Nephron progenitor cell (in vitro differentiated cells): ENCODE measurements around the gene HOXA3.

Experiments
- DNase-seq: peaks from one replicate; pipeline ENCODE4 v3.0.0; 2021
- H3K27ac Mint-ChIP-seq: 2 replicates; pipeline ENCODE4 v1.8.0; 2021; ENCODE audit warnings: mild to moderate bottlenecking, moderate library complexity, mixed read lengths
- H3K27me3 Mint-ChIP-seq: 2 replicates; pipeline ENCODE4 v1.8.0; 2021; ENCODE audit warnings: mild to moderate bottlenecking, low read depth, mixed read lengths; ENCODE audit not compliant: poor library complexity
- H3K36me3 Mint-ChIP-seq: 2 replicates; pipeline ENCODE4 v1.8.0; 2021; ENCODE audit warnings: low read depth, mixed read lengths
- H3K4me1 Mint-ChIP-seq: 2 replicates; pipeline ENCODE4 v1.8.0; 2021; ENCODE audit warnings: mixed read lengths
- H3K4me3 Mint-ChIP-seq: 2 replicates; pipeline ENCODE4 v1.8.0; 2021; ENCODE audit warnings: mild to moderate bottlenecking, moderate library complexity, mixed read lengths
- H3K9me3 Mint-ChIP-seq: 2 replicates; pipeline ENCODE4 v1.8.0; 2021; ENCODE audit warnings: mild to moderate bottlenecking, moderate library complexity, mixed read lengths
- CTCF ChIP-seq: fragments of 200-600 bp; sonication (generic); IDR thresholded peaks from 2 replicates; pipeline ENCODE4 v1.5.0; 2021; ENCODE audit warnings: antibody characterized with exemption

HOXA3 gene

DNA sequence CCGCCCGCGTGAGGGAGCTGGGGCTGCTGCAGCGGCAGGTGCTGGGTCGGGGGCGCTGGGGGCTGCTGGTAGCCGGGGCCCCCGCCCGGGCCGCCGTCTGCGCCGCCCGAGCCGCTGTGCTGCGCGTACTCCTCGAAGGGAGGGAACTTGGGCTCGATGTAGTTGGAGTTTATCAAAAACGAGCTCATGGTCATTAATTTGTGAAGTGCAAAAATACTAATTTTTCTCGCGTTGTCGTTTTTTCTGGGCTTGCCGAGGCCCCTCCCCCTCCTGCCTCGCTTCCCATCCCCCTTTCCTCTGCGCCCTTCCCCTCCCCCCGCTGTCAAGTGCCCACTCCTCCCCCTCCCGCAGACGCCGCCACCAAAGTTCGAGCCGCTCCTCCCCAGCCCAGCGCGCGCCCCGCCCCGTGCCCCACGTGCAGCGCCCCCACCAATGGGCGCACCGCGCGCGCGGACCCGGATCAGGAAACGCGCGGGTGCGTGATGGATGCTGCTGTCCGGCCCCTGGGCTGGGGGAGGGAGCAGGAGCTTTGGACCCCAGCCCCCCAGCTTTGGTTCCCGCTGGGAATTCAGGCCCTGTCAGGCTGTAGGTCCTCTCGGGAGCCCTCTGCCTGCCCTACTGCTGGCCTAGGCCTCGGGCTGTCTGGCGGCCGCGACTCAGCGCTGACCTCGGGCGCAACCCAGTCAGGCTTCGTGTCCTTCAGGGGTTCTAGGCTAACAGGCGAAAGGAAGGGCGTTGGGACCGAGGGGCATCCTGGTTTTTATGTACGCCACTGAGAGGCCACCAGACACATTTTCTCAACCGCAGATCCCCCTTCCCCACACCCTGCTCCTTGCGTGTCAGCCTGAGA, 21.6 kb downstream of the HOXA3 start, which contains the start of gene HOXA4:
Gene HOXA4, minus strand, starts transcription at position 218 of the 850 bp plus-strand sequence. Its CDS starts 24 bp downstream, at position 194.
- DNase-seq = peak; percentile 96
- TF ChIP-seq CTCF = no peak
- Mint-ChIP-seq H3K27me3 (no peaks in the 10 kb centered on the region), H3K27ac (peak within 1 kb of the TSS; percentile 96), H3K4me1 (peaks cover 86% of the 10 kb centered on the region), H3K36me3 (peaks cover 44% of the 10 kb centered on the region), H3K4me3 (peak within 1 kb of the TSS; percentile 98), H3K9me3 (no peaks in the 10 kb centered on the region)

DNA sequence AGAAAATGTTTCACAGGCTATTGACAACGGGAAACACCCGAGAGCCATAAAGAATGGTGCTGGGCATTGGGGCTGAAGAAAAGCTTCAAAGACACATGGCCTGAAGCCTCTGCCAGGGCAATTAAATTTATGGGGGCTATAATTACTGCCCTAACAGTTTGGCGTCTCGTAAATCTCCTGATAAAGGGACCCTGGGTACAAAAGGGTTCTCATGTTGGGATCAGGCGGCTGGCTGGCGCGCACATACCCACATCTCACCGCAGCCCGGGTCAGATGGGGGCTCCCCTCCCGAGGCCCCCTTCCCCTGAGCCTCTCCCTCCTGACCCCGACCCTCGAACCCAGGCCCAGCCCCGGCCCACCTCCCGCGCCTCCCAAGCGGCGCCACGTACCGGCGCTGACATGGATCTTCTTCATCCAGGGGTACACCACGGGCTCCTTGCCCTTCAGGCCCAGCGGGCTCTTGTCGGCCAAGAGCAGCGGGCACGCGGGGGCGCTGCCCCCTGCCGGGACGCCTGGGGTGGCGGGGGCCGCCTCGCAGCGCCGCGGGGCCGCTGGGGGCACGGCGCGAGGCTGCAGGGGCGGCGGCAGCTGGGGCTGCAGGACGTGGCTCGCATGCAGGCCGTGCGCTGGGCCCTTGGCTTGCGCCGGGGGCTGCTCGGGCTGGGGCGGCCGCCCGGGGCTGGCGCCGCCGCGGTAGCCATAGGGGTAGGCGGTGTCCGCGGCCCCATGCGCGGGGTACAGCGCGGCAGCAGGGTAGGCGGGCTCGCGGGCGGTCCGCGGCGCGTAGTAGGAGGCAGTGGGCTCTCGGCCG, 22.4 kb downstream of the HOXA3 start:
- H3K4me1 Mint-ChIP-seq = peaks cover 86% of the 10 kb centered on the region
- H3K27me3 Mint-ChIP-seq = no peaks in the 10 kb centered on the region
- H3K9me3 Mint-ChIP-seq = no peaks in the 10 kb centered on the region
- TF ChIP-seq CTCF = no peak
- peak overlapping the region; percentile 93 for H3K27ac Mint-ChIP-seq
- peak; percentile 75 for DNase-seq
- peak overlapping the region; percentile 98 for H3K4me3 Mint-ChIP-seq
- peaks cover 41% of the 10 kb centered on the region for H3K36me3 Mint-ChIP-seq

- H3K36me3 Mint-ChIP-seq = peaks cover 41% of the 10 kb centered on the region
- H3K4me1 Mint-ChIP-seq = peaks cover 86% of the 10 kb centered on the region
- peak overlapping the region; percentile 93 for H3K27ac Mint-ChIP-seq
- no peak for TF ChIP-seq CTCF
- H3K9me3 Mint-ChIP-seq = no peaks in the 10 kb centered on the region
- DNase-seq = peak; percentile 48
- H3K27me3 Mint-ChIP-seq = no peaks in the 10 kb centered on the region
- H3K4me3 Mint-ChIP-seq = peak overlapping the region; percentile 98
Measured at GRCh38 chr7:27128776-27129728, 23.3 kb downstream of the HOXA3 start.

- Mint-ChIP-seq H3K27me3 (no peaks in the 10 kb centered on the region), H3K9me3 (no peaks in the 10 kb centered on the region), H3K4me3 (peak overlapping the region; percentile 98), H3K27ac (peak overlapping the region; percentile 100), H3K36me3 (peaks cover 43% of the 10 kb centered on the region), H3K4me1 (peaks cover 86% of the 10 kb centered on the region)
- no peak for DNase-seq
- TF ChIP-seq CTCF = no peak
Measured at GRCh38 chr7:27128034-27128433, 24.3 kb downstream of the HOXA3 start.

- peak overlapping the region; percentile 98 for H3K4me3 Mint-ChIP-seq
- no peak for TF ChIP-seq CTCF
- no peaks in the 10 kb centered on the region for H3K27me3 Mint-ChIP-seq
- DNase-seq = no peak
- H3K4me1 Mint-ChIP-seq = peaks cover 86% of the 10 kb centered on the region
- no peaks in the 10 kb centered on the region for H3K9me3 Mint-ChIP-seq
- peaks cover 55% of the 10 kb centered on the region for H3K36me3 Mint-ChIP-seq
- peak overlapping the region; percentile 100 for H3K27ac Mint-ChIP-seq
Measured at GRCh38 chr7:27126596-27127327, 25.6 kb downstream of the HOXA3 start.
